Fibroblast of lung (primary cell): ENCODE results near the gene SGCG. TPM values are rescaled to one million over a fixed set of nuclear protein-coding genes. Genes with fewer than 3 reads are reported as not detected.

Experiments
- DNase-seq, 2 donors: peaks; one replicate each; pipeline versions ENCODE4 v3.0.0 to v3.0.0-alpha.2; 2010; ENCODE audit warnings: low read depth in 2 of 2
- H2AFZ ChIP-seq: 2 replicates; pipeline ENCODE4 v1.5.1; 2012; ENCODE audit warnings: low read length, control low read depth, inconsistent platforms
- H3K27ac ChIP-seq: 2 replicates; pipeline ENCODE4 v1.5.1; 2011; ENCODE audit warnings: low read length, control low read depth; ENCODE audit not compliant: insufficient read depth
- H3K27me3 ChIP-seq: 2 replicates; pipeline ENCODE4 v1.5.1; 2011; ENCODE audit warnings: mild to moderate bottlenecking, low read length; ENCODE audit not compliant: control insufficient read depth, insufficient read depth
- H3K36me3 ChIP-seq: 2 replicates; pipeline ENCODE4 v1.5.1; 2011; ENCODE audit warnings: low read length; ENCODE audit not compliant: control insufficient read depth, insufficient read depth
- H3K4me1 ChIP-seq: 2 replicates; pipeline ENCODE4 v1.5.1; 2011; ENCODE audit warnings: low read length; ENCODE audit not compliant: control insufficient read depth, insufficient read depth; ENCODE audit errors: extremely low read depth
- H3K4me2 ChIP-seq: 2 replicates; pipeline ENCODE4 v1.5.1; 2011; ENCODE audit warnings: low read length, control low read depth; ENCODE audit not compliant: insufficient read depth; ENCODE audit errors: extremely low read depth
- H3K4me3 ChIP-seq, 4 experiments: fragments of 200-600 bp in 1 of 4; sonication (generic) in 1 of 4; replicated peaks in 1 of 4; 2 replicates each; pipeline ENCODE4 v1.5.1; 2011 to 2016; ENCODE audit warnings: low read length in 4 of 4, low read depth in 3 of 4, mild to moderate bottlenecking in 3 of 4, control low read depth in 2 of 4, inconsistent platforms in 1 of 4, mixed read lengths in 1 of 4; ENCODE audit not compliant: insufficient read depth in 1 of 4; ENCODE audit errors: control extremely low read depth in 1 of 4
- H3K79me2 ChIP-seq: 2 replicates; pipeline ENCODE4 v1.5.1; 2012; ENCODE audit warnings: mild to moderate bottlenecking, low read length, inconsistent platforms; ENCODE audit not compliant: control insufficient read depth, insufficient read depth
- H3K9ac ChIP-seq: 2 replicates; pipeline ENCODE4 v1.5.1; 2011; ENCODE audit warnings: mild to moderate bottlenecking, low read length, control low read depth; ENCODE audit not compliant: insufficient read depth
- H3K9me3 ChIP-seq: 2 replicates; pipeline ENCODE4 v1.5.1; 2012; ENCODE audit warnings: low read depth, low read length; ENCODE audit not compliant: control insufficient read depth, insufficient read depth
- H4K20me1 ChIP-seq: 2 replicates; pipeline ENCODE4 v1.5.1; 2011; ENCODE audit warnings: low read length; ENCODE audit not compliant: control insufficient read depth, insufficient read depth; ENCODE audit errors: extremely low read depth
- CTCF ChIP-seq, 2 donors: IDR thresholded peaks in 1 of 2; conservative IDR thresholded peaks in 1 of 2; 1 replicate in 1 of 2; 2 replicates in 1 of 2; pipeline ENCODE4 v1.5.1; 2011 to 2012; ENCODE audit warnings: low read length in 2 of 2, control low read depth in 1 of 2, inconsistent platforms in 1 of 2, low read depth in 1 of 2, mild to moderate bottlenecking in 1 of 2
- EZH2 ChIP-seq: IDR thresholded peaks from 2 replicates; pipeline ENCODE4 v1.5.1; 2012; ENCODE audit warnings: low read length, control low read depth, mild to moderate bottlenecking; ENCODE audit errors: missing control alignments
- polyA plus RNA-seq, 2 donors: library from polyadenylated mRNA; depleted of rRNA in 1 of 2; stranded (reverse) in 1 of 2; unstranded in 1 of 2; fragments of >200 nt; gene quantifications; 2 replicates each; pipeline ENCODE4 v1.2.1, GENCODE V29; 2011 to 2012; ENCODE audit warnings: missing spikeins in 1 of 2
- total RNA-seq: library from RNA; depleted of rRNA; stranded (reverse); fragments of >200 nt; gene quantifications from 2 replicates; pipeline ENCODE4 v1.2.1, GENCODE V29; 2014

The SGCG gene
- total and polyA plus RNA-seq, 2 donors (not counting 1 experiment from before 2014, with no cell fraction given) = 0.14 to 1.5 TPM

- H3K36me3 ChIP-seq = no peaks in the 10 kb centered on the region
- H3K4me1 ChIP-seq = no peaks in the 10 kb centered on the region
- no peak overlapping the region for H3K4me3 ChIP-seq
- no peak overlapping the region for H3K4me2 ChIP-seq
- H3K9me3 ChIP-seq = no peaks in the 10 kb centered on the region
- DNase-seq = no peak
- no peaks in the 10 kb centered on the region for H4K20me1 ChIP-seq
- H3K27me3 ChIP-seq = no peaks in the 10 kb centered on the region
- no peak for TF ChIP-seq CTCF (conservative IDR thresholded peaks at IDR 0.05 in 1 of 2, IDR thresholded peaks at IDR 0.05 in 1 of 2; ENCODE audit: low read depth in 1 of 2, low read length in 2 of 2)
- no peak for TF ChIP-seq EZH2
- H3K27ac ChIP-seq = no peak overlapping the region
- no peak overlapping the region for H3K9ac ChIP-seq
- H2AFZ ChIP-seq = no peak overlapping the region
- H3K79me2 ChIP-seq = no peaks in the 10 kb centered on the region
Observed at GRCh38 chr13:23267571-23267970, 86.8 kb downstream of the SGCG start.

GRCh38 chr13:23268441-23268840 lies 87.7 kb downstream of the SGCG start:
- Histone ChIP-seq H2AFZ (no peak overlapping the region), H3K4me3 (no peak overlapping the region), H3K79me2 (no peaks in the 10 kb centered on the region), H3K9me3 (no peaks in the 10 kb centered on the region), H3K27ac (no peak overlapping the region), H4K20me1 (no peaks in the 10 kb centered on the region), H3K9ac (no peak overlapping the region), H3K36me3 (no peaks in the 10 kb centered on the region), H3K27me3 (no peaks in the 10 kb centered on the region), H3K4me1 (no peaks in the 10 kb centered on the region), H3K4me2 (no peak overlapping the region)
- DNase-seq = no peak
- TF ChIP-seq CTCF (conservative IDR thresholded peaks at IDR 0.05 in 1 of 2, IDR thresholded peaks at IDR 0.05 in 1 of 2; ENCODE audit: low read depth in 1 of 2, low read length in 2 of 2) (no peak), EZH2 (no peak)

DNA sequence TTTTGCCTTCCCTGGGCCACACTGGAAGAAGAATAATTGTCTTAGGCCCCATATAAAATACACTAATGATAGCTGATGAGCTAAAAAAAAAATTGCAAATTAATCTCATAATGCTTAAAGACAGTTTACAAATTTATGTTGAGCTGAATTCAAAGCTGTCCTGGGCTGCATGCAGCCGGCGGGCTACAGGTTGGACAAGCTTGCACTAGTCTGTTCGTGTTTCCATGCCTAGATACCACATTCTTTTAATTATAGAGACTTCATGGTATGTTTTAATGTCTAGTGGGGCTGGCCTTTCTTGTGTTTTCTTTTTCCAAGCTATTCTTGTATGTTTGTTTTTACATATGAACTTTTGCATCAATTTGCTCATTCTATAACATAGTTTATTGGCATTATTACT lies 90.6 kb downstream of the SGCG start:
- no peaks in the 10 kb centered on the region for H4K20me1 ChIP-seq
- TF ChIP-seq EZH2 (no peak), CTCF (conservative IDR thresholded peaks at IDR 0.05 in 1 of 2, IDR thresholded peaks at IDR 0.05 in 1 of 2; ENCODE audit: low read depth in 1 of 2, low read length in 2 of 2) (no peak)

More for the DNA sequence above, 90.6 kb downstream of the SGCG start:
- H2AFZ ChIP-seq = no peak overlapping the region
- H3K27ac ChIP-seq = no peak overlapping the region
- H3K79me2 ChIP-seq = no peaks in the 10 kb centered on the region
- DNase-seq = no peak
- H3K27me3 ChIP-seq = no peaks in the 10 kb centered on the region
- no peaks in the 10 kb centered on the region for H3K4me1 ChIP-seq
- H3K9me3 ChIP-seq = no peaks in the 10 kb centered on the region
- H3K4me3 ChIP-seq = no peak overlapping the region
- H3K4me2 ChIP-seq = no peak overlapping the region
- no peak overlapping the region for H3K9ac ChIP-seq
- no peaks in the 10 kb centered on the region for H3K36me3 ChIP-seq
